ENCODE measurements around the gene TDRD7.

- no peak for TF ChIP-seq EZH2 (IDR thresholded peaks at IDR 0.05; ENCODE audit: insufficient read depth, low read length)
- no peak for TF ChIP-seq CTCF (IDR thresholded peaks at IDR 0.05; ENCODE audit: insufficient read depth, low read depth, low read length)
Observed at GRCh38 chr9:97470076-97470475, 58.2 kb downstream of the TDRD7 start.
